HEK293T (cell line): Measurements from ENCODE around the gene KXD1.

Source experiments
- ARNT ChIP-seq: fragments of 450-650 bp; IDR thresholded peaks from 2 replicates; pipeline ENCODE4 v1.6.1; 2017; ENCODE audit warnings: mild to moderate bottlenecking
- BHLHE40 ChIP-seq: fragments of 450-650 bp; IDR thresholded peaks from 2 replicates; pipeline ENCODE4 v1.6.1; 2016; ENCODE audit warnings: mild to moderate bottlenecking, moderate library complexity, borderline replicate concordance
- FOXM1 ChIP-seq: fragments of 450-650 bp; IDR thresholded peaks from 2 replicates; pipeline ENCODE4 v1.6.1; 2017; ENCODE audit warnings: mild to moderate bottlenecking, borderline replicate concordance
- HDGF ChIP-seq: fragments of 450-650 bp; IDR thresholded peaks from 2 replicates; pipeline ENCODE4 v1.6.1; 2017; ENCODE audit warnings: antibody characterized with exemption, borderline replicate concordance
- L3MBTL2 ChIP-seq: fragments of 450-650 bp; conservative IDR thresholded peaks from 2 replicates; pipeline ENCODE4 v1.6.1; 2016; ENCODE audit warnings: mild to moderate bottlenecking
- NFRKB ChIP-seq: fragments of 450-650 bp; IDR thresholded peaks from 2 replicates; pipeline ENCODE4 v1.6.1; 2016; ENCODE audit warnings: mild to moderate bottlenecking, moderate library complexity
- SP1 ChIP-seq: fragments of 450-650 bp; IDR thresholded peaks from 2 replicates; pipeline ENCODE4 v1.6.1; 2017
- SUZ12 ChIP-seq: fragments of 450-650 bp; IDR thresholded peaks from 2 replicates; pipeline ENCODE4 v1.6.1; 2016; ENCODE audit warnings: mild to moderate bottlenecking

- TF ChIP-seq NFRKB (no peak), L3MBTL2 (no peak), BHLHE40 (no peak), SUZ12 (no peak), SP1 (no peak), FOXM1 (no peak), ARNT (no peak), HDGF (no peak)
Observed at GRCh38 chr19:18521692-18522123, 36.0 kb upstream of the KXD1 start, which contains the start of gene ELL.
